ENCODE data around the gene RXFP1.
"Not testable (repeated sequence)": the region's sequence is repeated elsewhere in the genome, so short reads cannot be mapped to it uniquely, and the experiment has no call there.

Gene RXFP1

GRCh38 chr4:158621729-158622128 lies 100.0 kb downstream of the RXFP1 start:
- DNase-seq, result no peak

GRCh38 chr4:158622251-158622650 lies 100.6 kb downstream of the RXFP1 start:
- no peak for DNase-seq

GRCh38 chr4:158624889-158625478 lies 103.3 kb downstream of the RXFP1 start:
- DNase-seq, result peak; percentile 36

- no peak for DNase-seq
Observed at GRCh38 chr4:158625544-158625943, 103.9 kb downstream of the RXFP1 start.

GRCh38 chr4:158630893-158631292 lies 109.2 kb downstream of the RXFP1 start:
- DNase-seq, result no peak

- no peak for DNase-seq
Observed at GRCh38 chr4:158636619-158637018, 114.9 kb downstream of the RXFP1 start.

GRCh38 chr4:158644356-158644755 lies 122.7 kb downstream of the RXFP1 start:
- DNase-seq, result no peak

- no peak for DNase-seq
Observed at GRCh38 chr4:158644760-158645159, 123.1 kb downstream of the RXFP1 start.

GRCh38 chr4:158649111-158649680 lies 127.5 kb downstream of the RXFP1 start:
- no peak for DNase-seq

- no peak for DNase-seq
Observed at GRCh38 chr4:158652920-158653319, 131.2 kb downstream of the RXFP1 start.

GRCh38 chr4:158656439-158656838 lies 134.8 kb downstream of the RXFP1 start:
- DNase-seq, result no peak

GRCh38 chr4:158657291-158657690 lies 135.6 kb downstream of the RXFP1 start:
- no peak for DNase-seq

GRCh38 chr4:158663255-158663654 lies 141.6 kb downstream of the RXFP1 start:
- DNase-seq, result not testable (repeated sequence)

GRCh38 chr4:158663707-158664625 lies 142.3 kb downstream of the RXFP1 start:
- DNase-seq, result not testable (repeated sequence)

- no peak for DNase-seq
Observed at GRCh38 chr4:158664806-158665205, 143.1 kb downstream of the RXFP1 start.

- no peak for DNase-seq
Observed at GRCh38 chr4:158666892-158667291, 145.2 kb downstream of the RXFP1 start.

- no peak for DNase-seq
Observed at GRCh38 chr4:158667651-158668198, 146.0 kb downstream of the RXFP1 start.

GRCh38 chr4:158669310-158669709 lies 147.6 kb downstream of the RXFP1 start:
- DNase-seq, result no peak

- DNase-seq, result peak; percentile 48
Observed at GRCh38 chr4:158670975-158671664, 149.4 kb downstream of the RXFP1 start.

GRCh38 chr4:158671665-158671914 lies 149.9 kb downstream of the RXFP1 start, which contains the start of gene C4orf46:
C4orf46 (minus strand) TSS chr4:158671887; CDS start chr4:158671801, 86 bp downstream.
- no peak for DNase-seq

- peak; percentile 98 for DNase-seq
Observed at GRCh38 chr4:158671915-158672806, 150.5 kb downstream of the RXFP1 start, which contains the start of gene ETFDH. ETFDH (plus strand) TSS chr4:158672296; CDS start chr4:158672457, 161 bp downstream.

- DNase-seq, result no peak
Observed at GRCh38 chr4:158673633-158674032, 152.0 kb downstream of the RXFP1 start.

All from NCI-H1436 (cell line).